Choroid plexus epithelial cell (primary cell): ENCODE results near the gene NRXN3.

Source experiments
- DNase-seq: peaks from one replicate; pipeline ENCODE4 v3.0.0-alpha.2; 2010; ENCODE audit warnings: low read depth
- H3K4me3 ChIP-seq: 2 replicates; pipeline ENCODE4 v1.5.1; 2011; ENCODE audit warnings: low read depth, mild to moderate bottlenecking, control low read depth, low read length, moderate library complexity
- TF ChIP-seq, protein P1 (sequence below): conservative IDR thresholded peaks from 2 replicates; pipeline ENCODE4 v1.5.1; 2011; ENCODE audit warnings: low read depth, mild to moderate bottlenecking, control low read depth, inconsistent platforms, low read length, moderate library complexity

Gene NRXN3

DNA sequence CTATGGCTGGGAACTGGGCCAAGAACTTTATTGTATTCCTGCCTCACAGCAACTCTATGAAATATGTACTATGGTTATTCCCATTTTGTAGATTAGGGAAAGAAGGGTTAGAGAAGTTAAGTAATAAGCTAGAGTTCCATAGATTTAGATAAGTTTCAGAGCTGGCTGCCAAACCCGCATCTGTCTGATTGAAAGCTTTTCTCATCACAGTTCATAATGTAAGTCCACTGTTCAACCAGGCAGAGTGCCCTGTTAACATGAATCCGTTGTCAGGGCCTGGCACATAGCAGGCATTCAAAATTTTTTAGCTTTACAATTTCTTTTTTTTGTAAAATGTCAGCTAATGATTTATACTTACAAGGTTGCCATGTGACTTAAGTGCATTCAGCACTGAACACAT is 467.3 kb downstream of the NRXN3 start:
- DNase-seq = no peak
- TF ChIP-seq, protein P1, sequence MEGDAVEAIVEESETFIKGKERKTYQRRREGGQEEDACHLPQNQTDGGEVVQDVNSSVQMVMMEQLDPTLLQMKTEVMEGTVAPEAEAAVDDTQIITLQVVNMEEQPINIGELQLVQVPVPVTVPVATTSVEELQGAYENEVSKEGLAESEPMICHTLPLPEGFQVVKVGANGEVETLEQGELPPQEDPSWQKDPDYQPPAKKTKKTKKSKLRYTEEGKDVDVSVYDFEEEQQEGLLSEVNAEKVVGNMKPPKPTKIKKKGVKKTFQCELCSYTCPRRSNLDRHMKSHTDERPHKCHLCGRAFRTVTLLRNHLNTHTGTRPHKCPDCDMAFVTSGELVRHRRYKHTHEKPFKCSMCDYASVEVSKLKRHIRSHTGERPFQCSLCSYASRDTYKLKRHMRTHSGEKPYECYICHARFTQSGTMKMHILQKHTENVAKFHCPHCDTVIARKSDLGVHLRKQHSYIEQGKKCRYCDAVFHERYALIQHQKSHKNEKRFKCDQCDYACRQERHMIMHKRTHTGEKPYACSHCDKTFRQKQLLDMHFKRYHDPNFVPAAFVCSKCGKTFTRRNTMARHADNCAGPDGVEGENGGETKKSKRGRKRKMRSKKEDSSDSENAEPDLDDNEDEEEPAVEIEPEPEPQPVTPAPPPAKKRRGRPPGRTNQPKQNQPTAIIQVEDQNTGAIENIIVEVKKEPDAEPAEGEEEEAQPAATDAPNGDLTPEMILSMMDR = no peak
- no peak overlapping the region for H3K4me3 ChIP-seq

DNA sequence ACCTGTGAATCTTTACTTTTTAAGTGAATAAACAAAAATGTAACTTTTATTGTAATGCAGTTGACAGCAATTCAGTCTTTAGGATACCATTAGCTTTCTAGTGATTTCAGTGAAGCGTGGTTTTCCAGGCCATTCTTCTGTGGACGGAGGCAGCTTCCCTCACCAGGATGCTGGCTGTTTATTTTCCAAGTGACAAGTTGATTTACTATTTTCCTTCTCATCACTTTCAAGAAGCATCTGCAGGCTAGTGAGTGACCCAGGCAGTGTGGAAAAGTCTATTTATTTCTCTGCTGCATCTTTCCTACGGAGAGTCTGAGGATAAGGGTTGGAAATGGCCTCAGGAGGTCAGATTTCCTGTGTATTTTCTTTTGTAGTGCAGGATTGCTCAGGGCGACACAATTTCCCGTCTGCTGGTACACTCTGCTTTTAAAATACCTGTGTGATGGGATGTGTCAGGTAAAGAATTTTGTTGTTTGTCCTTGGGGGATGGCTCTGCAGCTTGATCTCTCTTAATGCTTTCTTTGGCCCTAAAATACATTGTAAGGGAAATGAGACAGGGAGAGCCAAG is 467.8 kb downstream of the NRXN3 start:
- TF ChIP-seq, protein P1 = no peak
- no peak for DNase-seq
- no peak overlapping the region for H3K4me3 ChIP-seq

DNA sequence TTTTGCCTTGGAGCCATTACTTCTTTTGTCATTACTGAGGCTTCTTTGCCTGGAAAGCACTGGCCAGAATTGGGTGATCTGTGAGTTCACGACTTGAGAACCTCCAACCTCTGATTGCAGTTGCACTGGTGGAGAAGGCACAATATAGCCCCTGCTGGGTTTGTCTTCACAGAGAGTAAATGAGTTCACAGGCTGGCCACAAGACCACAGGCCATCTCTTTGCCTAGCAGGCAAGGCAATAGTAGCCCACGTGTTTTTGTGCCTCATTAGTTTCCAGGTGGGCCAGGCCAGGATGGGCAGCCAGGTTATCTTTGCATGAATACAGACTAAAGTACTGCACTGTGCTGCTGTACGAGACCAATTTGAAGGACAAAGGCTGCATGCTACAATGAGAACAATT is 468.8 kb downstream of the NRXN3 start:
- H3K4me3 ChIP-seq = no peak overlapping the region
- no peak for DNase-seq
- TF ChIP-seq, protein P1 = no peak

DNA sequence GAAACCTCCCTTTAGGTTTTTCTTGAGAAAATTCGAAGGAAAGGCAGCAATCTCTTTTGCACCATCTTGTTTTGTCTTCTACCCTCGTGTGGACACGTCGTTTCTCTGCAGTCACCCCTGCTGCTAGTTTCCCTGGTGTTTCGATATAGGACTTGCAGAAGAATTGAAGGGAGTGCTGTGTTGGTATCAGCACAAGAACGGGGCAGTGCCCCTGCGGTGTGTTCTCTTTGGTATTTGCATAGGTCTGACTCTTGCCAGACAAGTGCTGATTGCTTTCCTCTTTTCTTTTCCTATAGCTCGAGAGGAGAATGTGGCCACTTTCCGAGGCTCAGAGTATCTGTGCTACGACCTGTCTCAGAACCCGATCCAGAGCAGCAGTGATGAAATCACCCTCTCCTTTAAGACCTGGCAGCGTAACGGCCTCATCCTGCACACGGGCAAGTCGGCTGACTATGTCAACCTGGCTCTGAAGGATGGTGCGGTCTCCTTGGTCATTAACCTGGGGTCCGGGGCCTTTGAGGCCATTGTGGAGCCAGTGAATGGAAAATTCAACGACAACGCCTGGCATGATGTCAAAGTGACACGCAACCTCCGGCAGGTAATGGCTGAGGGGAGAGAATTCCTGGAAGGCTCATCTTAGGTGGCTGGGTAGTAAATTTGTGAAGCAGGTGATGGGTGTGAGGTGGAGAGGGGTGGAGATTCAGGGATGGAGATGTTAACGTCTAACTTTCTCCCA is 474.8 kb downstream of the NRXN3 start:
- DNase-seq = no peak
- TF ChIP-seq, protein P1 = no peak
- H3K4me3 ChIP-seq = no peak overlapping the region

DNA sequence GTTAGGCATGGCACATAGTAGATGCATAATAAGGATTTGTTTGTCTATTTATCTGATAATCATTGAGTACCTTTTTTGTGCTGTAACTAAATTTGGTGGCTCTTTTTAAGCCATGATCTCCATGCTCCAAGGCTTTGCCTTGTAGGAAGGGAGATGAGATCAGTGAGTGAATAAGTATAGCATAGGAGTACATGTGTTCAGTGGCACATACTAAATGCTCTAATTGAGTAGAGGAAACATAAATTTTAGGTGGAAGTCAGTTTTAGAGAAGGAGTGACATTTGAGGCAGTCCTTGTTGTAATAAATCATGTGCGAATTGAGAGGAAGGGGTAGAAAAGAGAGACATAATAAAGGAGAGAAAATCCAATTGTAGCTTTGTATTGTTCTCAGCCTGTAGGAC is 482.6 kb downstream of the NRXN3 start:
- H3K4me3 ChIP-seq = no peak overlapping the region
- TF ChIP-seq, protein P1 = no peak
- DNase-seq = no peak

DNA sequence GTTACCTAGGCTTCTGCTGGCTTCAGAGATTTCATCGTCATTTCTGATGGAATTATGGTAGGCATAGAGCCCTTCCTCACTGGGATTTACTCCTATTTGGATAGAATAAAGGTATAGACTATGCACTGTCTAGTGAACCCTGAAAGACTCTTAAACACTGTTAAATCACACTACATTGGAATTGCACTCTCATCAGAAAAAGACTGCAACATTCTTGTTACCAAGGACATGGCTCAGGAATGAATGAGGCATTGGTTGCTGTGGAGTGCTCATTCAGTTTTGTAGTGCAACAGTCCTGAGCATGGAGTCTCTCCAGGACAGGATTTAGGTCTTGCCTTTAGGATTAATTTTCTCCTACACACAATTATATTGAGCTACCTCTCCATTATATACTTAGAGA is 483.0 kb downstream of the NRXN3 start:
- H3K4me3 ChIP-seq = no peak overlapping the region
- TF ChIP-seq, protein P1 = no peak
- DNase-seq = no peak

DNA sequence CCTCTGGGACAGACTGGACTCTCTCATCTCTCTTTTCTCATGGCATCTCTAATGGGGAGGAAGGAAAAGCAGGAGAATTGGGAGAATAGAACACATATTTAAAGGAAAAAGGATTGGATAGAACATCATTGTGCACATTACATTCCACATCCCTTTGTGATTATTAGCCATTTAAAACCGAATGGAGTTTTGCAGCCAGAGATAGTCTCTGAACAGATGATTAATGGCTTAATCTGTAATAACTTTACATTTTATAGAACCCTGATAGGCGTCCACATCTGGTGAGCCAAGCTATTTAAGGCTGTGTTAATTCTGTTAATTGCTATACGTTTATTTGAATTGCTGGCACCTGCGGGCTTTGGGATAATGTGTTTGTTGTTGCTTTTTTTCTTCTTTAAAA is 487.3 kb downstream of the NRXN3 start:
- TF ChIP-seq, protein P1 = no peak
- H3K4me3 ChIP-seq = no peak overlapping the region
- no peak for DNase-seq
